ENCODE results near the gene SRXN1. TPM values are rescaled to one million over a fixed set of nuclear protein-coding genes. Genes with fewer than 3 reads are reported as not detected.

The SRXN1 gene
- polyA plus RNA-seq, 1 donor from 2014 or later = 6.9 TPM

- peaks cover 45% of the 10 kb centered on the region for H3K79me2 ChIP-seq (replicated peaks; ENCODE audit: insufficient read depth, low read length)
- H3K4me3 ChIP-seq (ENCODE audit: low read length) = no peak overlapping the region
- H3F3A ChIP-seq (ENCODE audit: insufficient read depth, low read length, poor library complexity, severe bottlenecking) = no peaks in the 10 kb centered on the region
- no peaks in the 10 kb centered on the region for H3K27me3 ChIP-seq (ENCODE audit: insufficient read depth, low read depth, low read length)
- H3K36me3 ChIP-seq (ENCODE audit: insufficient read depth, low read length) = no peaks in the 10 kb centered on the region
- H3K9ac ChIP-seq (ENCODE audit: low read length) = no peak overlapping the region
- H3K27ac ChIP-seq (ENCODE audit: low read length) = no peak overlapping the region
- no peak overlapping the region for H2AFZ ChIP-seq (ENCODE audit: low read depth, low read length)
- H3K4me2 ChIP-seq (ENCODE audit: low read length) = no peak overlapping the region
- TF ChIP-seq REST (IDR thresholded peaks at IDR 0.05; ENCODE audit: borderline replicate concordance) = no peak
- TF ChIP-seq RAD21 (conservative IDR thresholded peaks at IDR 0.05) = no peak
- no peak for TF ChIP-seq TAF1 (IDR thresholded peaks at IDR 0.05; ENCODE audit: low read depth)
- TF ChIP-seq SMC3 (conservative IDR thresholded peaks at IDR 0.05; ENCODE audit: poor library complexity) = no peak
- TF ChIP-seq CTCF (IDR thresholded peaks at IDR 0.05; ENCODE audit: poor library complexity, severe bottlenecking) = no peak
- no peak for TF ChIP-seq EZH2 (IDR thresholded peaks at IDR 0.05; ENCODE audit: borderline replicate concordance, insufficient read depth, low read length, poor library complexity, severe bottlenecking)
- no peak for TF ChIP-seq POLR2AphosphoS5 (IDR thresholded peaks at IDR 0.05)
- H3K9me3 ChIP-seq (ENCODE audit: low read length) = no peaks in the 10 kb centered on the region
- no peaks in the 10 kb centered on the region for H3K9me2 ChIP-seq (ENCODE audit: insufficient read depth, low read length)
- H4K20me1 ChIP-seq (ENCODE audit: insufficient read depth) = peaks cover 4% of the 10 kb centered on the region
Measured at GRCh38 chr20:677957-678356, 25.0 kb upstream of the SRXN1 start.

- H3F3A ChIP-seq (ENCODE audit: insufficient read depth, low read length, poor library complexity, severe bottlenecking) = no peaks in the 10 kb centered on the region
Measured at GRCh38 chr20:676967-677366, 24.0 kb upstream of the SRXN1 start.

More at GRCh38 chr20:676967-677366, 24.0 kb upstream of the SRXN1 start:
- Histone ChIP-seq H3K9me3 (ENCODE audit: low read length) (no peaks in the 10 kb centered on the region), H3K9ac (ENCODE audit: low read length) (peak overlapping the region; percentile 99), H4K20me1 (ENCODE audit: insufficient read depth) (peaks cover 4% of the 10 kb centered on the region), H3K27ac (ENCODE audit: low read length) (peak overlapping the region; percentile 99), H3K4me3 (ENCODE audit: low read length) (peak overlapping the region; percentile 98), H3K4me2 (ENCODE audit: low read length) (peak overlapping the region; percentile 93), H3K9me2 (ENCODE audit: insufficient read depth, low read length) (no peaks in the 10 kb centered on the region), H2AFZ (ENCODE audit: low read depth, low read length) (peak overlapping the region; percentile 11), H3K36me3 (ENCODE audit: insufficient read depth, low read length) (no peaks in the 10 kb centered on the region), H3K79me2 (replicated peaks; ENCODE audit: insufficient read depth, low read length) (peaks cover 53% of the 10 kb centered on the region), H3K27me3 (ENCODE audit: insufficient read depth, low read depth, low read length) (no peaks in the 10 kb centered on the region)
- TF ChIP-seq SMC3 (conservative IDR thresholded peaks at IDR 0.05; ENCODE audit: poor library complexity) = no peak
- TF ChIP-seq TAF1 (IDR thresholded peaks at IDR 0.05; ENCODE audit: low read depth) = no peak
- no peak for TF ChIP-seq POLR2AphosphoS5 (IDR thresholded peaks at IDR 0.05)
- no peak for TF ChIP-seq CTCF (IDR thresholded peaks at IDR 0.05; ENCODE audit: poor library complexity, severe bottlenecking)
- no peak for TF ChIP-seq RAD21 (conservative IDR thresholded peaks at IDR 0.05)
- no peak for TF ChIP-seq EP300 (conservative IDR thresholded peaks at IDR 0.05; ENCODE audit: poor library complexity, severe bottlenecking)
- TF ChIP-seq MXI1 (conservative IDR thresholded peaks at IDR 0.05; ENCODE audit: poor library complexity, severe bottlenecking) = peak; percentile 12
- no peak for TF ChIP-seq EZH2 (IDR thresholded peaks at IDR 0.05; ENCODE audit: borderline replicate concordance, insufficient read depth, low read length, poor library complexity, severe bottlenecking)
- peak; percentile 7 for TF ChIP-seq REST (IDR thresholded peaks at IDR 0.05; ENCODE audit: borderline replicate concordance)
